ENCODE data around the gene RASL10A. TPM values are rescaled to one million over a fixed set of nuclear protein-coding genes. Genes with fewer than 3 reads are reported as not detected.

Gene RASL10A
- total RNA-seq, 4 donors from 2014 or later = 0.85 to 9.0 (median 5.6) TPM; not detected in 1

GRCh38 chr22:29317827-29318454 is 2.4 kb upstream of the RASL10A start:
- no peak for DNase-seq
- TF ChIP-seq POLR2A (IDR thresholded peaks at IDR 0.05) = no peak
- TF ChIP-seq CTCF (IDR thresholded peaks at IDR 0.05) = no peak
- peaks cover 6 to 30% (median 14%) of the 10 kb centered on the region in 4 donors for H3K4me1 ChIP-seq
- H3K27me3 ChIP-seq = peaks cover 0 to 19% of the 10 kb centered on the region in 2 donors
- no peak overlapping the region for H3K27ac ChIP-seq
- no peaks in the 10 kb centered on the region for H3K36me3 ChIP-seq
- no peak overlapping the region for H3K4me3 ChIP-seq
- H3K9me3 ChIP-seq = no peaks in the 10 kb centered on the region

GRCh38 chr22:29316141-29316828 is 788 bp upstream of the RASL10A start:
- peaks cover 6 to 43% (median 15%) of the 10 kb centered on the region in 4 donors for H3K4me1 ChIP-seq
- no peak for TF ChIP-seq CTCF (IDR thresholded peaks at IDR 0.05)
- TF ChIP-seq POLR2A (IDR thresholded peaks at IDR 0.05) = no peak
- DNase-seq = no peak
- H3K27ac ChIP-seq = no peak overlapping the region
- H3K36me3 ChIP-seq = no peaks in the 10 kb centered on the region
- no peak overlapping the region for H3K4me3 ChIP-seq
- H3K27me3 ChIP-seq = peaks cover 0 to 19% of the 10 kb centered on the region in 2 donors
- H3K9me3 ChIP-seq = no peaks in the 10 kb centered on the region

GRCh38 chr22:29314537-29315285 is 786 bp downstream of the RASL10A start:
- peaks cover 9 to 58% (median 25%) of the 10 kb centered on the region in 4 donors for H3K4me1 ChIP-seq
- no peaks in the 10 kb centered on the region for H3K36me3 ChIP-seq
- peak overlapping the region in 3 of 4 donors; percentile 30 to 52 (median 44) for H3K4me3 ChIP-seq
- TF ChIP-seq POLR2A (IDR thresholded peaks at IDR 0.05) (no peak), CTCF (IDR thresholded peaks at IDR 0.05) (no peak)
- H3K9me3 ChIP-seq = no peaks in the 10 kb centered on the region
- peak in 1 of 3 donors; percentile 60 for DNase-seq
- H3K27ac ChIP-seq = no peak overlapping the region
- peaks cover 0 to 19% of the 10 kb centered on the region in 2 donors for H3K27me3 ChIP-seq

GRCh38 chr22:29313576-29314466 is 1.7 kb downstream of the RASL10A start:
- peaks cover 16 to 67% (median 27%) of the 10 kb centered on the region in 4 donors for H3K4me1 ChIP-seq
- no peaks in the 10 kb centered on the region for H3K9me3 ChIP-seq
- TF ChIP-seq CTCF (IDR thresholded peaks at IDR 0.05) (no peak), POLR2A (IDR thresholded peaks at IDR 0.05) (no peak)
- H3K27me3 ChIP-seq = peaks cover 0 to 19% of the 10 kb centered on the region in 2 donors
- DNase-seq = peak in 2 of 3 donors; percentile 61 to 68
- no peaks in the 10 kb centered on the region for H3K36me3 ChIP-seq
- H3K27ac ChIP-seq = no peak overlapping the region
- H3K4me3 ChIP-seq = peak overlapping the region in 1 of 4 donors; percentile 44

- H3K27ac ChIP-seq = no peak overlapping the region
- peak in 1 of 3 donors; percentile 74 for DNase-seq
- H3K27me3 ChIP-seq = peaks cover 0 to 19% of the 10 kb centered on the region in 2 donors
- TF ChIP-seq POLR2A (IDR thresholded peaks at IDR 0.05) = no peak
- peak in 5 of 6 experiments; percentile 34 to 95 (median 83) for TF ChIP-seq CTCF (IDR thresholded peaks at IDR 0.05)
- H3K36me3 ChIP-seq = no peaks in the 10 kb centered on the region
- no peaks in the 10 kb centered on the region for H3K9me3 ChIP-seq
- H3K4me3 ChIP-seq = no peak overlapping the region
- H3K4me1 ChIP-seq = peaks cover 16 to 74% (median 27%) of the 10 kb centered on the region in 4 donors
Observed at GRCh38 chr22:29313126-29313575, 2.3 kb downstream of the RASL10A start.

All from Peyer's patch (tissue), 4 donors.